Endothelial cell of umbilical vein (primary cell): ENCODE results near the gene CAMTA1. TPM values are rescaled to one million over a fixed set of nuclear protein-coding genes. Genes with fewer than 3 reads are reported as not detected.

Source experiments
- BruUV-seq: library from RNA; stranded (reverse); fragments of 400-500 nt; replicated peaks from 2 replicates; lab custom pipeline; 2021; lab: Mats Ljungman, UMichigan
- CTCF ChIA-PET: fragments of 300-600, 350-600 bp; sonication (Branson Sonifier 250); formaldehyde crosslinking; loops from one replicate; lab custom pipeline; 2021; ENCODE audit warnings: antibody characterized with exemption, inconsistent platforms; lab: Charles Lee
- POLR2A ChIA-PET: fragments of 300-600, 350-600 bp; sonication (Branson Sonifier 250); formaldehyde crosslinking; loops from one replicate; lab custom pipeline; 2021; ENCODE audit warnings: antibody characterized with exemption, inconsistent platforms; lab: Charles Lee
- DNase-seq: peaks from one replicate; pipeline ENCODE4 v3.0.0-alpha.2; 2011; ENCODE audit warnings: low read depth, low spot score
- FAIRE-seq: peaks from 2 replicates; lab custom pipeline; 2011; peaks lifted over from hg19 to GRCh38; lab: Jason Lieb, UNC
- H2AFZ ChIP-seq: 2 replicates; pipeline ENCODE4 v1.6.0; 2012; ENCODE audit warnings: low read depth, low read length, control low read depth, inconsistent platforms
- H3K27ac ChIP-seq: 2 replicates; pipeline ENCODE4 v1.5.1; 2011; ENCODE audit warnings: low read depth, mild to moderate bottlenecking, control low read depth, low read length, moderate library complexity; ENCODE audit not compliant: insufficient read depth
- H3K27me3 ChIP-seq, 2 experiments: 2 replicates each; pipeline versions ENCODE4 v1.6.0 to v1.6.1; 2011; ENCODE audit warnings: low read length in 2 of 2, mixed read lengths in 1 of 2; ENCODE audit not compliant: control insufficient read depth in 2 of 2, insufficient read depth in 2 of 2
- H3K36me3 ChIP-seq, 2 experiments: 2 replicates in 1 of 2; 3 replicates in 1 of 2; pipeline ENCODE4 v1.5.1; 2011; ENCODE audit warnings: low read length in 2 of 2, mild to moderate bottlenecking in 1 of 2, moderate library complexity in 1 of 2; ENCODE audit not compliant: control insufficient read depth in 2 of 2, insufficient read depth in 2 of 2; ENCODE audit errors: extremely low read depth in 1 of 2
- H3K4me1 ChIP-seq: 3 replicates; pipeline ENCODE4 v1.5.1; 2011; ENCODE audit warnings: mild to moderate bottlenecking, low read length; ENCODE audit not compliant: control insufficient read depth, insufficient read depth; ENCODE audit errors: extremely low read depth
- H3K4me2 ChIP-seq: 2 replicates; pipeline ENCODE4 v1.6.1; 2011; ENCODE audit warnings: low read length, control low read depth, mixed read lengths; ENCODE audit not compliant: insufficient read depth
- H3K4me3 ChIP-seq, 3 experiments: fragments of 200-600 bp in 1 of 3; sonication (generic), shearing (Covaris generic) in 1 of 3; replicated peaks in 1 of 3; 2 replicates each; pipeline ENCODE4 v1.5.1; 2011 to 2016; ENCODE audit warnings: control low read depth in 3 of 3, low read length in 3 of 3, mild to moderate bottlenecking in 2 of 3, inconsistent platforms in 1 of 3, low read depth in 1 of 3, moderate library complexity in 1 of 3; ENCODE audit not compliant: insufficient read depth in 1 of 3
- H3K79me2 ChIP-seq: 2 replicates; pipeline ENCODE4 v1.6.0; 2012; ENCODE audit warnings: low read length, inconsistent platforms; ENCODE audit not compliant: control insufficient read depth, insufficient read depth
- H3K9ac ChIP-seq: replicated peaks from 2 replicates; pipeline ENCODE3; 2011; ENCODE audit warnings: low read length, control low read depth; ENCODE audit not compliant: insufficient read depth; ENCODE audit errors: extremely low read depth
- H3K9me1 ChIP-seq: replicated peaks from 3 replicates; pipeline ENCODE4 v1.6.0; 2011; ENCODE audit warnings: mild to moderate bottlenecking, low read length; ENCODE audit not compliant: control insufficient read depth, insufficient read depth; ENCODE audit errors: extremely low read depth
- H3K9me3 ChIP-seq: replicated peaks from 2 replicates; pipeline ENCODE4 v1.5.1; 2012; ENCODE audit warnings: low read length, inconsistent platforms; ENCODE audit not compliant: control insufficient read depth, insufficient read depth
- H4K20me1 ChIP-seq: replicated peaks from 2 replicates; pipeline ENCODE3; 2011; ENCODE audit warnings: mild to moderate bottlenecking, low read length; ENCODE audit not compliant: control insufficient read depth, insufficient read depth; ENCODE audit errors: extremely low read depth
- CTCF ChIP-seq, 2 donors: IDR thresholded peaks; 1 replicate in 1 of 2; 2 replicates in 1 of 2; pipeline ENCODE4 v1.5.1; 2011; ENCODE audit warnings: low read length in 2 of 2, mild to moderate bottlenecking in 2 of 2, moderate library complexity in 2 of 2, control low read depth in 1 of 2, inconsistent platforms in 1 of 2, low read depth in 1 of 2; ENCODE audit not compliant: insufficient read depth in 1 of 2; ENCODE audit errors: extremely low read depth in 1 of 2
- EZH2 ChIP-seq: IDR thresholded peaks from 2 replicates; pipeline ENCODE4 v1.6.1; 2012; ENCODE audit warnings: borderline replicate concordance, low read depth, mild to moderate bottlenecking, moderate library complexity, low read length, inconsistent platforms; ENCODE audit not compliant: severe bottlenecking
- FOS ChIP-seq: IDR thresholded peaks from 2 replicates; pipeline ENCODE4 v1.6.1; 2011; ENCODE audit warnings: mild to moderate bottlenecking, low read length, moderate library complexity, borderline replicate concordance; ENCODE audit not compliant: insufficient read depth
- GATA2 ChIP-seq: IDR thresholded peaks from 2 replicates; pipeline ENCODE4 v1.7.0; 2011; ENCODE audit warnings: low read depth, mild to moderate bottlenecking, moderate library complexity, mixed read lengths, low read length; ENCODE audit not compliant: insufficient read length, insufficient read depth
- JUN ChIP-seq: IDR thresholded peaks from 2 replicates; pipeline ENCODE4 v1.6.1; 2011; ENCODE audit warnings: borderline replicate concordance, low read depth; ENCODE audit not compliant: insufficient read length, insufficient read depth
- MYC ChIP-seq: IDR thresholded peaks from one replicate; pipeline ENCODE4 v1.6.1; 2011; ENCODE audit warnings: mild to moderate bottlenecking, low read depth, low read length
- POLR2A ChIP-seq: IDR thresholded peaks from 2 replicates; pipeline ENCODE4 v1.6.1; 2012; ENCODE audit warnings: low read depth, mild to moderate bottlenecking, control low read depth, low read length
- POLR2AphosphoS5 ChIP-seq: IDR thresholded peaks from 2 replicates; pipeline ENCODE4 v1.6.1; 2012; ENCODE audit warnings: low read depth, mild to moderate bottlenecking, control low read depth, low read length, moderate library complexity; ENCODE audit not compliant: insufficient read depth
- dilution Hi-C: fragments of 300-500 bp; cut with MboI; formaldehyde crosslinking; loops from one replicate; pipeline ENCODE4 v1.15.0; 2019; ENCODE audit warnings: low sequenced_read_pairs; ENCODE audit not compliant: extremely low pct_ligation_motif_present
- intact Hi-C: fragments of 100-400 bp; cut with micrococcal nuclease; formaldehyde crosslinking; loops from one replicate; pipeline ENCODE4 v1.10.0; 2022
- polyA plus RNA-seq, 4 experiments: library from polyadenylated mRNA; depleted of rRNA in 3 of 4; stranded (reverse) in 3 of 4; unstranded in 1 of 4; fragments of >200 nt; gene quantifications; 2 replicates each; pipeline versions ENCODE4 v1.2.1 to v1.2.3, GENCODE V29; 2011 to 2012; ENCODE audit warnings: missing spikeins in 1 of 4
- total RNA-seq: library from RNA; stranded (reverse); gene quantifications from 2 replicates; pipeline ENCODE4 v1.2.3, GENCODE V29; 2021
- TF ChIP-seq, protein P1 (sequence below): IDR thresholded peaks from 2 replicates; pipeline ENCODE4 v1.6.1; 2011; ENCODE audit not compliant: insufficient read depth, insufficient read length

CAMTA1 gene
- total and polyA plus RNA-seq, 2 donors (not counting 3 experiments of a cell fraction or from before 2014, with no cell fraction given), result 50.8 to 92.7 TPM

DNA sequence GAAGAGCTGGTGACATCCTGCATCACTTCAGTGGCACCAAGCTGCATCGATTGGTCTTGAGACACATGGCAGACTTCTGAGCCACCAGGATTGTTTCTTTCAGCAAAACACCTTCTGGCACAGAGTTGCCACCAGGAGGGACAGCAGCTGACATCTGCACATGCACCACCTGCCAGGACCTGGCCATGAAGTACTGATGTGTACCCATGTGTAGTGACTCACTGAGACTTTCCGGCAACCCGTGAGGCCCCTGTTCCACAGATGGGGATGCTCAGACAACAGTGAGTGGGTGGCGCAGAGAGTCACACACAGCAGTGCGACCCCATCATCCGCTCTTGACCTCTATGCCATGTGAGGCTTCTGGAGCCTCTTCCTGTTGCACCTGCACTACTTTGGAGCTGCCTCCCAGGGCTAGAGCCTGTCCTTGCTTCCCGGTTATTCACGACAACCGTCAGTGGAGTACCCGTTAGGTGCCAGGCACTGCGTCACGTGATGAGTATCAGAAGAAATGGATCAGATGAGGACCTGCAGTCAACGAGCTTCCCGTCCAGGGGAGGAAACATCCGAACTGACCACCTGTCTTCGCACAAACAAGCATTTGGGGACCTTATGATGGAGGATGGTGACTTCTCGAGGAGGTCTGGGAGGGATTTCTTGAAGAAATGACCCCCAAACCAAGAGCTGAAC is 905.4 kb downstream of the CAMTA1 start:
- ChIA-PET POLR2A (no interaction called here), CTCF (interaction anchor here (2.0 kb wide), 1 partner anchor 22 kb away, joined by 7 read pairs; no protein-coding TSS in a partner anchor)
- no peak overlapping the region for H2AFZ ChIP-seq
- no peaks in the 10 kb centered on the region for H3K9me3 ChIP-seq
- no peaks in the 10 kb centered on the region for H3K27me3 ChIP-seq
- no peak overlapping the region for H3K4me3 ChIP-seq
- no peaks in the 10 kb centered on the region for H3K9me1 ChIP-seq
- H3K27ac ChIP-seq, result no peak overlapping the region
- intact Hi-C loops (no loop called here), dilution Hi-C loops (no loop called here)
- no TSS peak for BruUV-seq
- no peak overlapping the region for H3K4me2 ChIP-seq
- H3K36me3 ChIP-seq, result no peaks in the 10 kb centered on the region
- TF ChIP-seq POLR2A (no peak), EZH2 (no peak), GATA2 (no peak), POLR2AphosphoS5 (no peak), MYC (no peak), JUN (no peak), FOS (no peak), CTCF (IDR thresholded peaks at IDR 0.05; ENCODE audit: extremely low read depth in 1 of 2, insufficient read depth in 1 of 2, low read depth in 1 of 2, low read length in 2 of 2) (no peak)
- TF ChIP-seq, protein P1, sequence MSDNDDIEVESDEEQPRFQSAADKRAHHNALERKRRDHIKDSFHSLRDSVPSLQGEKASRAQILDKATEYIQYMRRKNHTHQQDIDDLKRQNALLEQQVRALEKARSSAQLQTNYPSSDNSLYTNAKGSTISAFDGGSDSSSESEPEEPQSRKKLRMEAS, result no peak
- H3K9ac ChIP-seq, result no peak overlapping the region
- H3K79me2 ChIP-seq, result no peaks in the 10 kb centered on the region
- DNase-seq (no peak), FAIRE-seq (no peak)
- H3K4me1 ChIP-seq, result no peaks in the 10 kb centered on the region
- H4K20me1 ChIP-seq, result no peaks in the 10 kb centered on the region
